ENCODE measurements around the gene ARMH3. TPM values are rescaled to one million over a fixed set of nuclear protein-coding genes. Genes with fewer than 3 reads are reported as not detected.

Gene ARMH3
- total RNA-seq, 5 donors from 2014 or later (not counting 1 experiment from before 2014, with no cell fraction given): 26.4 to 30.0 (median 27.2) TPM

Other genes starting within 250 kb of the ARMH3 start
- gene OGA, start 237.7 kb downstream of the ARMH3 start, total RNA-seq: 100 to 1,000 TPM; 232 to 364 (median 244) TPM
- gene KCNIP2, start 212.4 kb downstream of the ARMH3 start, total RNA-seq: 1 to 10 TPM; 2.0 to 3.4 (median 3.1) TPM
- 10 to 100 TPM; 12.5 to 33.4 (median 26.7) TPM for gene HPS6, start 9.2 kb upstream of the ARMH3 start, total RNA-seq
- 100 to 1,000 TPM; 120 to 147 (median 126) TPM for gene LDB1, start 64.2 kb upstream of the ARMH3 start, total RNA-seq
- gene PPRC1, start 76.9 kb upstream of the ARMH3 start, total RNA-seq: 10 to 100 TPM; 33.5 to 55.1 (median 51.4) TPM
- gene NOLC1, start 96.2 kb upstream of the ARMH3 start, total RNA-seq: 10 to 100 TPM; 40.7 to 69.8 (median 62.4) TPM
- gene ELOVL3, start 170.1 kb upstream of the ARMH3 start, total RNA-seq: not detected
- not detected for gene PITX3, start 185.3 kb upstream of the ARMH3 start, total RNA-seq
- gene GBF1, start 189.4 kb upstream of the ARMH3 start, total RNA-seq: 10 to 100 TPM; 37.2 to 41.1 (median 38.7) TPM